T-helper 2 cell treated with Interferon-gamma antibody and Interleukin-4, amounts not matched to agents 100 ng/mL and 5 ng/mL, for 36 hours (primary cell): ENCODE data around the gene PRIMA1. TPM values are rescaled to one million over a fixed set of nuclear protein-coding genes. Genes with fewer than 3 reads are reported as not detected.
"Not testable (repeated sequence)": the region's sequence is repeated elsewhere in the genome, so short reads cannot be mapped to it uniquely, and the experiment has no call there.

ENCODE experiments used
- intact Hi-C: fragments of 100-400 bp; cut with micrococcal nuclease; formaldehyde crosslinking; loops from one replicate; pipeline ENCODE4 v1.15.1; 2023
- total RNA-seq: library from RNA; stranded (reverse); gene quantifications from 2 replicates; pipeline ENCODE4 v1.2.3, GENCODE V29; 2022

Gene PRIMA1, protein sequence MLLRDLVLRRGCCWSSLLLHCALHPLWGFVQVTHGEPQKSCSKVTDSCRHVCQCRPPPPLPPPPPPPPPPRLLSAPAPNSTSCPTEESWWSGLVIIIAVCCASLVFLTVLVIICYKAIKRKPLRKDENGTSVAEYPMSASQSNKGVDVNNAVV
- not detected in 2 replicates for total RNA-seq

DNA sequence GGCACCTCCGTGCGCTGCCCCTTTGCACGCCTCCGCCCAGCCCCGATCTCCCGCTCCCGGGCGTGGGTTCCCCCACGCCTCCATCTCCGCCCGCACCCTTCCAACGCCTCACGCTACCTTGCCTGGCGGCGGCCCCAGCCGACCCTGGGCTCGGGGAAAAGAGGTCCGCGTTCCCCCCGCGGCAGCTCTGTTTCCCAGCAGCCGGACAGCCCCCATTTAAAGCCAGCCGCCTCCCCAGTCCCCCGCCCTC is at the start of gene PRIMA1:
Gene PRIMA1, minus strand, starts transcription at position 193 of the 250 bp plus-strand sequence. CDS start 767 bp downstream, outside the sequence.
- intact Hi-C loops: no loop called here

DNA sequence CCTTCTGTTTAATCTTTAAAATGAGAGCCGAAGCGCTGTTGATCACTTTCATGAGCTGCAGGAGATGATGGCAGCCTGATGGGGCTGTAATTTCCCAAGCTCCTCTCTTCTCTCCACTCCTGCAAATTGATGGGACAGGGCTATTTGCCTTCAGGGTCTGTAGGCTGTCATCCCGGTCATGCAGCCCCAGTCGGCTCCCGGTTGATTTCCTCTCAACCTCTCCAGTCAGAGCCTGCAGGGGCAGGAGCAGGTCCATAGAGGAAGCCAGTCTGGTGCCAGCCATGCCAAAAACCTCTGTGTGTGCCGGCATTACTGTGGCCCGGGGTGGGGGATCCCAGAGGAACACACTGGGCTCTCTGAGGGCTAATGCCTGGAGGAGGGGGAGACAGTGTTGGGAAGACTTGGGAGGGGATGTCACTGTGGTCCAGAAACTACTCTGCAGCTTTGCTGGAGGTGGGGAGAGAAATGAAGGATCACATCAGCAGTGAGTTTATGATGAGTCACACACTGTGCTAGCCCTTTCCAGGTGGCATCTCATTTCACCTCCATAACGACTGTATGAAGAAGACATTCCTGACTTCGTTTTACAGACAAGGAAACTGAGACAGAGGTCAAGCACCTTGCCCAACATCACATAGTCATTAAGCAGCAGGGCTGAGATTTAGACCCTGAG is 46.5 kb upstream of the PRIMA1 start:
- intact Hi-C loops: no loop called here

DNA sequence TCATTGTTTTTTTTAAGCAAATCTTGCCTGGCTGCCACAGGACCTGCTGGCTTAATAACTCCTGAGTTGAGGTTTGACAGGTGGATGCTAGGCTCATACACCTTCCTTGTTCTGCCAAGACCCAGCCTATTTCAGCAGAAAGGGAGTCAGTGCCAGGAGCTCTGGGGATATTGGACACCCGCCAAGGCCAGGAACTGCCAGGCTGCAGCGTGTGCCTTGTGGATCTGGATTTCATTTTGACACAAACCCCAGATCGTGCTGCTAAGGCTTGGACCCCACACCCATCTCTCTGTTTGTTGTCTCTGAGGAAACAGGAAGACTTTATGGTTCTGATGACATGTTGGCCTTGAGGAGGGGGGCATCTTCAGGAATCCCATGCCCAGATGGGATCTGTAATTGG is 44.4 kb upstream of the PRIMA1 start:
- intact Hi-C loops: no loop called here

DNA sequence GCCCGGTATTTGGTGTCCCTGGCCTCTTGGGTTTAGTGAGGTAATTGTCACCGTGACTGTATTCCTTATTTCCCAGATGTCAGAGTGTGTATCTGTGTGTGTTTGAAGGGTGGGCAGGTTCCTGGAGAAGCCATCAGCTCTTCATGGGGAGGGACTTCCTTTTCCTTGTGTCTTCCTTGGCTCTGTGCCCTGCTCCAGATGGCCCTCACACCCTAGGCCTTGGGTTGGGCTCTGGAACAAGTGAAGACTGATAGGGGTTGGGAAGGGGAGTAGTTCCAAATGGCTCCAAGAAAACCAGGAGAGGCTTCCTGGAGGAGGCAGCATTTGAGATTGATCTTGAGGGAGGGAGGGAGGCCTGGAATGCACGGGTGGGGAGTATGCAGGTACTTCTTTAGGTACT is 43.8 kb upstream of the PRIMA1 start:
- intact Hi-C loops: no loop called here

DNA sequence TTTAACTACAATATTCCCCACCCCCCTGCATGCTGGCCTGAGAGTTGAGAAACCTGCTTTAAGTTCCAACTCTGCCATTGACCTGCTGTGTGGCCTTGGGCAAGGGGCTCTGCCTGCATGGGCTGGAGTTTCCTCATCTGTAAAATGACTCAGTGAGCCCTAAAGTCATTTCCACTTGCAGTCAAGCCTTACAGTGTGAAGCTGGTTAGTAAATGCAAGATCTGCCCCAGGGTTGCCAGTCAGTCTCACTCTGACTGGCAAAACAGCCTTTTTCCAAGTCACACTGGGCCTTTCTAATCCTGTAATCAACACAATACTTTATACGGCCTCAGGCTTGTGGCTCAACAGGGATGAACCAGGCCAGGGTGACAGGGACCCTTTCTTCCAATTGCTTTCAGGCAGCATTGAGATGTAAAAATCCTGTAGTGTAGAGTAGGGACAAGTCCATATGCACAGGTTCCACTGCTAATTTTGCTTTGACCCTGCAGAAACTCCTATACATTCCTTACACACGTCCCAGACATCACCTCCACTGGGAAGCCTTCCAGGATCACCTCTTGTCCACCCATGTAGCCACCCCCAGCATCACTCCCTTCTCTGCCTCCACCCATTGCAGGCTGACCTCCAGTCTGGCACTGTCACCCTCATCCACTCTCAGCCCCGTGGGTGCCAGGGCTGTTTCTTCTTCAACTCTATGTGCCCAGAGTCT is 42.6 kb upstream of the PRIMA1 start:
- intact Hi-C loops: no loop called here

DNA sequence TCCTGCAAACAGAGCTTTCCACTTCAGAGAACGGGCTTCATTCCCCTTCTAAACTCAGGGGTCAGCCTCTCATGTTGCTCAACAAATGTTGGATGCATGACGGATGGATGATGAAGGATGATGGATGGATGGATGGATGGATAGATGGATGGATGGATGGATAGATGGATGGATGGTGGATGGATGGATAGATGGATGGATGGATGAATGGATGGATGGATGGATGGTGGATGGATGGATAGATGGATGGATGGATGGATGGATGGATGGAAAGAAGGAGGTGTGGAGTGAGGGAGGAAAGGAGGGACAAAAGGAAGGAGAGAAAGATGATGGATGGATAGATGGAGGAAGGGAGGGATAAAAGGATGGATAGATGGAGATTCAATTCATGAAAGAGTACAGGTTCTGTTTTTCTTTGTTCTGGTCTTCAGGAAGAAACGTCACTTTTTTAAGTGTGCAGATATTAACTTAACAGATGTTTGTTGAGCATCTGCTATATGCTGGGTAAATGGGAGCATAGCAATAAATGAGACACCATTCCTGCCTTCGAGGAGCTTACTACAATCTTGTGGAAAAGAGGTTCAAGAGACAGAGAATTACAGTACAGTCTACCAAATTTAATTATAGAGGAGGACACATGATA is 41.7 kb upstream of the PRIMA1 start:
- intact Hi-C loops: no loop called here

DNA sequence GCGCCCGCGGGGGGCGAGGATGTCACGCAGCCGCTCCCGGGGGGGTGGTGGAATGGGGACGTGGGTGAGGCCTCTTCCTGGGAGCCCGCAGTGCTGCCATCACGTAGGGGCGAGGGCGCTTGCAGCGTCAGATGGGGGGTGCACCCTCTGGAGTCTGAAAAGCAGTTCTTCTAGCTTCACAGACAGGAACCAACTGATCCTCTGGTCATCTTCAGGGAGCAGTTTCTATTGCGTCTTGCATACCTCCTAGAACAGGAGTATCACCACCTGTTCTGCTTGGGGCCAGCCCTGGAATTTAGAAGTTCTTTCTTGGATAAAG is 36.9 kb upstream of the PRIMA1 start:
- intact Hi-C loops: no loop called here

DNA sequence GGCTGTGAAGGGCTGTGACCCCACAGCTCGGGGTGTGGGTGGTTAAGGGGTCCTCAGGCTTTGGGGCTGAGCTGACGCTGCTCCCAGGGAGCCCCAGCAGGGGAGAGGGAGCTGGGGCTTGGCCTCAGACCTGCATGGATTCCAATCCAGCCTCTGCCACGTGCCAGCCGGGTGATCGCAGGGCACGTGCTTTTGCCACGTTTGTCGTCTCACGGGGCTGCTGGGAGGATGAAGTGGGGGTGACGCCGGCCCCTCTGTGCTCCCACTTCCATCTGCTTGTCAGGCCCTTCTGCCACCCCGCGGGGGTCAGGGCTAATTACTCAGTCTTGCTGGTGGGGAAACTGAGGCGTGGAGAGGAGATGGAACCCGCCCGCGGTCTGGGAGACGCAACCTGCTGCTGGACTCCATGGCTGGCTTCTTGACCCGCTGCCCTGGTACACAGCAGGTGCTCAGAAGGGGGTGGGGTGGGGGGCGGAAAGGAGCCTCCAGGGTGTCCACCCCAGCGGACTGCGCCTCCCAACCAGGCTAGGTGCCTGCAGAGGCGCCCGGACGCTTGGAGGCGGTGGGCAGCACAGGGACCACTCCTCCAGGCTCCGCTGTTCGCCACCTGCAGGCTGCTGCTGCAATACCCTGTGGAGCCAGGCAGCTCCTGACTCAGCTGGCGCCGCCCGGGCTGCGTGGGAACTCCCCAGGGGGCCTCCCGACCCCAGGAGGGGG is 36.4 kb upstream of the PRIMA1 start:
- intact Hi-C loops: no loop called here

DNA sequence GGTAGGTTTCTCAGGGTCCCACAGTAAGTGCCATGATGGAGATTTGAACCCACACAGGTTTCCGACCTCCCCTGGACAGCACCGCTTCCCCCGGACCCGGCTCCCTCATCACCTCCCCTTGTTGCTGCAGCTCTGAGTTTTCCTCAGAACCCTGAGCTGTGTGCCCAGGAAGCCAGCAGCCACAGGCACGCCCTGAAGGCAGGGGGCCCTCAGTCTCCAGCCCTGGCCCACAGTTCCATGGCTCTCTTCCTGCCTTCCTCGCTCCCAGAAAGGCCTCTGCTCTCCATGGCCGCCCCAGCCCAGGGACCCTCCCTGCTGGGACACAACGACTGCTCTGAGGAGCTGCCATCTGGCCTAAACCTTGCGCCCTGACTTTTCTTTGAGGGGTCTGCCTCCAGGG is 35.8 kb upstream of the PRIMA1 start:
- intact Hi-C loops: no loop called here

DNA sequence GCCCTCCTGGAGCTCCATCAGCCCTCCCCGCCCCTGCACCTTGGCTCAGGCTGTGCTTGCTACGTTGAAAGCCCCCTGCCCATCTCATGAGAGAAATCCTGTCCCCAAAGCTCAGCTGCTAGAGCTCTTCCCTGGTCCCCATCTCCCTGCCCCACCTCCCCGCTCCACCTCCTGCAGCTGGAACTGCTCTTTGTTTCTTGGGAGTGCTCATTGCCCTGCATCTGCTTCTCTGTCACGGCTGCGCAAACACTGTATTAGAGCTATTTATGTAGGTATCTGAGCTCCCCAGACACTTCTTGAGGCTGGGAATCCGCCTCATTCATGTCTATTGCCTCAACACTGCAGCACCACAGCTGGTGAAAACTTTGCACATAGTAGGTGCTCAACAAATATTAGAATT is 32.8 kb upstream of the PRIMA1 start:
- intact Hi-C loops: no loop called here

DNA sequence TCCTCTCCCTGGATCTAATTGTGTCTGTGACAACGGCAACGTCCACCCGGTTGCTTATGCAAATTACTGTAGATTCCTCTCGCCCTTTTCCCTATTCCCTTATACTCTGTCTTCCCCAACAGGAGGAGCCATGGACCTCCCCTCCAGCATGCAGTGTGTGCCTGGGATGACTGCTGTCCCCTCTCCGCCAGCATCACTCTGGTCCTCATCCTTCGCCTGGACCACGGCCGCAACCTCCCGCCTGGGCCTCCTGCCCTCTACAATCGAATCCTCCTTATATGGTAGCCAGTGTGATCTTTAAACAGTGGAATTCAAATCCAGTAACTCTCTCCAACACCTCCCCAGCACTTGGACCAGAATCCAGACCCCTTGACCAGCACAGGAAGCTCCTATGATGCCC is 30.6 kb upstream of the PRIMA1 start:
- intact Hi-C loops: no loop called here

DNA sequence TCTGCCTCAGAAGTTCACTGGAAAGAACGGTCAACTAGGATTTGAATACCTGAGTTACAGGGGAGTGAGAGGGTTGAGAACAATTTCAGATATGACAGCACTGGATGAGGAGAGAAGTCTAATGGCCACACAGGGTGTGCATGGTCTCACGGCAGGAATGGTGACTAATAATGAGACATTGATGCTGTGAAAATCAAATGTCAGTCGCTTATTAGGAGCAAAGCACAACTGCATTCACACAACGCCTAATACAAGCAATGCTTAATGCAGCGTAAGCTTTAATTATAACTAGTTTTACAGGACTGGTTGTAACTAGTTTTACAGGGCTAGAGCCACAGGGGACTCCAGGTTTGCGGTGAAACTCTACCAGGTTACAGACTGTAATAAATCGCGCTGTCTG is 23.4 kb upstream of the PRIMA1 start:
- intact Hi-C loops: no loop called here

DNA sequence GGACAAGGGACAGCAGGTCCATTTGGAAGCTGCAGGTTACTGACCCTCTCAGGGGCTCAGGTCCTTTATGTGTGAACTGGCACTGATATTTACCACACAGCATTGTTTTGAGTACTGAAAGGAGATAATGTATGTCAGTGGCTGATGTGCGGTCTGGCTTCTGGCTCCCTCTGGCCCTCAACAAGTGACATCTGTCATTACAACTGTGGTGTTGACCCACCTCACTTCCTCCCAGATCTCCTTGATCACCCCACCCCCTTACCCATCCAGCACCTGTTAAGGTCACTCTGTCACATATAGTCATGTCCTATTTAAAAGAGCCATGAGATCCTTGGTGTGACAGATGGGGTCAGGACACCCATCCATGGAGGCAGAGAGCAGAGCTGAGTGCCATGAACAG is 22.7 kb upstream of the PRIMA1 start:
- intact Hi-C loops: no loop called here

DNA sequence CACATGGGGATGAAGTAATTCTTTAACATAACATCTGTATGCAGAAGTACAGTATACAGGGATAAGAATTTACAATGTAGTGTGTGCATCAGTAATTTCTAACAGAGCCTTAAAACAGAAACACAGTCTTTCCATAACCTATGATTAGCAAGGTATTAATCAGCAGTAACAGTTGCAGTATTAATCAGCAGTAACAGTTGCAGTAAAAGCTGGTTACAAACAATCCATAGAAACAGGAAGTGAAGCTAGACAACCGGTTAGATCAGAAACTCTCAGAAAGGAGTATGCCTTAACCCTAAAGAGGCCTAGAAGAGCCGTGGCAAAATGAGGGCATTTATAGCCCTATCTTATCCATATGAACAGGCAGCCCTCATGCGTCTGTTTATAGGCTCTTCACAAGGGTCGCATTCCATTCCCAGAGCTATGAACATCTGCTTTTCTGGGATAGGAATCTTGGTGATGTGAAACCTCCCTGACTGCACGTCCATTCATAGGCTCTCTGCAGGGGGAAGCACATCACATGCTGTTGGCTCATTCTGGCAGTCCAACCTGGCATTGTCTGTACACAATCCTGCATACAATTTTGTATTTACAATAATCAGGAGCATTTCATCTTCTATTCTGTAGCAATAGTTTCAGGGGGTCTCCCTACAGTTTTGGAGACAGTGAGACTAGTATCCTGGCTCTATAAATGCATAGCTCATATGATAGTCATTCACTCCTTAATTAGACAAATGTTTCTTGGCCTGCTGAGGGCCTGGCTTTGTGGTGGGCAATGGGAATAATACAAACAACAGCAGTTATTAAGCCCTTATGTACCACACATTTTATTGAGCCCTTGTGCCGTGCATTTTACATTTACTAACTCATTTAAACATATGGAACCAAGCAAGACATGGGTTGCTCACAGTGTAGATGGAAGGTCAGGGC is 21.5 kb upstream of the PRIMA1 start:
- intact Hi-C loops: not testable (repeated sequence)

DNA sequence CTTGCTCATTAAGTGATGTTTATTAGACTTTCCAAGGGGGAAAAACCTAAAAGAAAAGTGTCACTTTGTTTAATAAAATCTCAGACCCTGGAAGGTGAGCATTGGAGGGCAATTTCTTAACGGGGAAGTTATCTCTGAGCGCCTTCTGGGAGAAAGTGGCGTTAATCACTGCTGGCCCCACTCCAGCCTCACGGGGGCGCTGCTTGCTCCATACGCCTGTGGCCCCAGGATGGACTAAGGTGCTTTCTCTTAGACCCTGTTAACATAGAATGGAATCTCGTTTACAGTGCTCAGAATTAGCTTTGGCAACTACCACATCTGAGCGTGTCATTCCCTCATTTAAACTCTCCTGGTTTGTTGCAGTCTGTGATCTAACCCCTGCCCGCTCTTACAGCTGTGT is 16.4 kb upstream of the PRIMA1 start:
- intact Hi-C loops: no loop called here

DNA sequence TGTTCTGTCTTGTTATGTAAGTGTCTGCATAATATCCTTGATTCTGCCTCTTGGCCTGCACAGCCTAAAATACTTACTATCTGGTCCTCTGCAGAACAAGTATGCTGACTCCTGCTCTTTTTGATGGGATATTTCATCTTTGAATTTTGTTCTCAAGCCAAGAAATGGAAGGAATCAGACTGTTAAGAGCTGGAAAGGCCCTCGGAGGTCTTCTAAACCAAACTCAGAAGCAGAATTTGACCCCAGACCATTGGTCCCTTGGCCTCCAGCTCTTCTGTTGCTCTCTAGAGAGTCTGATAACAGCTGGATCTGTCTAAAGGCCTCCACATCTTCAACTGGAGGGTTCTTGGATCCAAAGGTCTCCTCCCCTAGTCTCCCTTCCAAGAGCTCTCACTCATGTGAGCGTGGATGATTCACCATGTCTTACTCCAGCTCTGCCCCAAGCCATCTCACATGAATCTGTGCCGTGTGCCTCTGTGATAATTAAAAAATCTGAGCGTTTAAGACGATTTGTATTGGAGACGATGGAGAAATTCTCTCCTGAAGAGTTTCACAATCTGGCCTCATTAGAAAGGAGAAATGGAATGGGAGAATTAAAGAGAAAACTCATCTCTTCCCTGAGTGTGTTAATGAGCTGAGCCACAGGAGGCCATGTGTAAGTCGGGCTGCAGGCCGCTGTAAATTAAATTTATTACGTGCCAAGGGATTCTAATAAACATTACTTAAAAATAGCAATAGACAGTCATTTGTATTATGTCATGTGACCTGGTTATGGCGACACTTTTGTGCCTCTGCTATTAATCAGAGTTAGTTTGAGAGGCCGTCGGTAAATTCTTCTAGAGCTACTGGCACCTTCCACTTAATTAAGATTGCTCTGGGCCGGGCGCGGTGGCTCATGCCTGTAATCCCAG is 15.4 kb upstream of the PRIMA1 start:
- intact Hi-C loops: no loop called here

DNA sequence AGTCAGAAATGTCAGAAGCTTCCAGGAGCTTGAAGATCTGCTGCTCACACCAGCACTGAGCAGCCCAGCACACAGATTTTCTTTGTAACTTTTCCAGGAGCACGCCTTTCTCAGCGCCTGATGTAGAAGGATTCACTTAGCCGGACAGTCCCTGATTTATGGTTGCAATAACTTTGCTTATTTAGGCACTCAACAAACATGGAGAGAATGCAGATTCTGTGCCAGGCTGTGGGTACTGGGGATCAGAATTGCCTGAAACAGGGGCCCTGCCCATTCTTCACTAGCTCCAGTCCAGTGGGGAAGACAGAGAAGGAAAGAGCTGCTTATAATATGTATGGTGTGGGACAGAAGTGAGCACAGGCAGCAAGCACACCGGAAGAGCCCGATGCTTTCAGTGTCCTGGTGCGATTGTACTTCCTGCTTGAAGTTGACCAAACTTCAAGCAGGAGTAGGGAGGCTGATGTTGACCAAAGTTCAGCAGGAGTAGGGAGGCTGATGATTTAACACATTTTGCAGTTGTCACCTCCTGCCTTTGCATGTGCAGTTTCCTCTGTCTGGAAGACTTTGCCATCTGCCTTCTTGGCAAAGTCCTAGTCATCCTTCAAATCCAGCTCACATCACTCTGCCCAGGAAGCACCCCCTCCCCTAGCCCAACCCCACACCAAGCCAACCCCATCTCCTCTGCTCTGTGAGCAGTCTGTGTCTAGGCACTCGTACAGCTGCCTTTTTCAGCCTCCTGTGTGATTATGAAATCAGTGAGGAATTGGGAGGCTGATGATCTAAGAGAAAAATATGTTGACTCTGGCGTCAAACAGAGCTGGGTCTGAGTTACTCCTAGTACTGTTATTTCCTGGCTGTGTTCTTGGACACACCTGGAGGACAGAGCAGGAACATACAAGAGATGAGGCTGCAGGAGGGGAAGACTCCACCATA is 12.0 kb upstream of the PRIMA1 start:
- intact Hi-C loops: no loop called here

DNA sequence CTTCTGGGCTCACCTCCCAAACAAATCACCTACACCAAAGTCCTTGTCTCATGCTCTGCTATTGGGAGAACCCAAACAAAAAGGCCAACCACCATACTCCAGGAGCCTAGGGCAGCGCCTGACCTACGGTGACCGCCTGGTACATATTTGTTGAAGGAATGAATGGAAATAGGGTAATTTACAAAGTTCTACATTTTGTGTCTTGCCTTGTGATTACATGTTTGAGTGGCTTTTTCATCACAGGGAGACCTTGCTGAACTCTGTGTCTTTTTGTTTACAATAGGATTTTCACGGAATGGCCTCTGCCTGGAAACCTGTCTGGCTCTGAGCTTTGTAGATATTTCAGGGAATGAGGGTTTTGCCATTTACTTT is 11.3 kb upstream of the PRIMA1 start:
- intact Hi-C loops: no loop called here

DNA sequence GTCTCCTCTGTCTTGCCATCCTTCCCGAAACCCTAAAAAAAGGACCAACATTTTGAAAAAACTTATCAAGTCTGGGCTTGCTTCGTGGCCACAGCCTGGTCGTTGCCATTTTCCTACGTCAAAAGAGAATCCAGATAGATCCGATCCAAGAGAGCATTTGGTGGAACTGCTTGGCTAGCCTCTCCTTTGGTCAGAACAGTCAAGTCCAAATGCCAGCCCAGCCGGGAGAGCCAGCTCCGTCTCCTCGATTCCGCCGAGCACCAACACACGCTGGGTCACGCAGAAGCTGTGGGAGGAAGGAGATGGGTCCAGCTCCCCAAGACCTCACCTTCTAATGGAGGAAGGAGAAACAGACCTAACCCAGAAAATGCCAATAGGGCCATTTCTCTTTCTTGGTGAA is 9.3 kb upstream of the PRIMA1 start:
- intact Hi-C loops: no loop called here
